Activated T-cell treated with anti-CD3 and anti-CD28 coated beads, Interleukin-2, amount 50 U/mL, for 48 hours (primary cell): ENCODE results near the gene GPATCH4.
"Not testable (repeated sequence)": the region's sequence is repeated elsewhere in the genome, so short reads cannot be mapped to it uniquely, and the experiment has no call there.

Experiments
- DNase-seq, 2 experiments: peaks; one replicate each; pipeline ENCODE4 v3.0.0-alpha.2; 2020

Gene GPATCH4

GRCh38 chr1:156595016-156595415, 6.3 kb downstream of the GPATCH4 start:
- no peak for DNase-seq

- no peak for DNase-seq
Measured at GRCh38 chr1:156594190-156594589, 7.1 kb downstream of the GPATCH4 start.

- DNase-seq, result no peak
Measured at GRCh38 chr1:156593661-156593989, 7.7 kb downstream of the GPATCH4 start.

- no peak for DNase-seq
Measured at GRCh38 chr1:156592910-156593660, 8.2 kb downstream of the GPATCH4 start.

GRCh38 chr1:156592158-156592909, 8.9 kb downstream of the GPATCH4 start:
- no peak for DNase-seq

- DNase-seq, result peak; percentile 79 to 84
Measured at GRCh38 chr1:156591432-156592157, 9.7 kb downstream of the GPATCH4 start, which contains the start of gene NAXE. Gene NAXE, plus strand, starts transcription at chr1:156591776. Its CDS starts 29 bp downstream, at chr1:156591805.

- DNase-seq, result no peak
Measured at GRCh38 chr1:156591181-156591431, 10.2 kb downstream of the GPATCH4 start.

GRCh38 chr1:156590326-156591180, 10.7 kb downstream of the GPATCH4 start:
- no peak for DNase-seq

- DNase-seq, result no peak
Measured at GRCh38 chr1:156589546-156589945, 11.7 kb downstream of the GPATCH4 start.

- DNase-seq, result not testable (repeated sequence)
Measured at GRCh38 chr1:156587927-156588326, 13.4 kb downstream of the GPATCH4 start.

- DNase-seq, result no peak
Measured at GRCh38 chr1:156586892-156587477, 14.3 kb downstream of the GPATCH4 start.

GRCh38 chr1:156586323-156586722, 15.0 kb downstream of the GPATCH4 start:
- no peak for DNase-seq

- DNase-seq, result no peak
Measured at GRCh38 chr1:156584813-156585212, 16.5 kb downstream of the GPATCH4 start.

- peak; percentile 75 to 81 for DNase-seq
Measured at GRCh38 chr1:156583821-156584622, 17.3 kb downstream of the GPATCH4 start.

GRCh38 chr1:156582388-156583017, 18.8 kb downstream of the GPATCH4 start:
- DNase-seq, result peak; percentile 52 to 58

- DNase-seq, result peak; percentile 65 to 73
Measured at GRCh38 chr1:156581661-156582387, 19.5 kb downstream of the GPATCH4 start.

GRCh38 chr1:156579472-156579871, 21.8 kb downstream of the GPATCH4 start, which contains the start of gene TTC24:
Gene TTC24, plus strand, starts transcription at chr1:156579723. Its CDS starts 1,642 bp downstream, at chr1:156581365.
- no peak for DNase-seq

GRCh38 chr1:156578055-156578454, 23.2 kb downstream of the GPATCH4 start:
- no peak for DNase-seq

GRCh38 chr1:156577550-156577949, 23.7 kb downstream of the GPATCH4 start:
- DNase-seq, result no peak

- DNase-seq, result no peak
Measured at GRCh38 chr1:156574039-156574633, 27.1 kb downstream of the GPATCH4 start.
